SK-N-MC (cell line): ENCODE data around the gene SERGEF.

Experiments
- DNase-seq: peaks from one replicate; pipeline ENCODE4 v3.0.0-alpha.2; 2011; ENCODE audit warnings: low read depth, low spot score
- H3K27ac ChIP-seq: fragments of 200-600 bp; sonication (generic); 2 replicates; pipeline ENCODE4 v1.5.1; 2016; ENCODE audit warnings: mixed run types
- H3K36me3 ChIP-seq: fragments of 200-600 bp; sonication (generic); 2 replicates; pipeline ENCODE4 v1.6.1; 2017; ENCODE audit warnings: antibody characterized with exemption, low read length, mixed read lengths; ENCODE audit not compliant: insufficient read depth
- H3K4me3 ChIP-seq: fragments of 200-600 bp; sonication (generic); 2 replicates; pipeline ENCODE4 v1.5.1; 2016
- H3K9ac ChIP-seq: fragments of 200-600 bp; sonication (generic); 2 replicates; pipeline ENCODE4 v1.8.0; 2017; ENCODE audit warnings: mixed run types, mixed read lengths; ENCODE audit not compliant: insufficient read length
- H3K9me3 ChIP-seq: fragments of 200-600 bp; sonication (generic); 2 replicates; pipeline ENCODE4 v1.6.1; 2017; ENCODE audit warnings: low read depth, mild to moderate bottlenecking, antibody characterized with exemption, low read length, moderate library complexity, mixed read lengths
- EZH2 ChIP-seq: fragments of 200-600 bp; sonication (generic); IDR thresholded peaks from one replicate; pipeline ENCODE4 v1.6.1; 2017; ENCODE audit warnings: antibody characterized with exemption
- FOXP2 ChIP-seq: optimal IDR thresholded peaks from 2 replicates; pipeline ENCODE3; 2011; ENCODE audit warnings: mild to moderate bottlenecking, moderate library complexity; ENCODE audit not compliant: insufficient read depth; ENCODE audit errors: extremely low read length, control extremely low read depth
- POLR2AphosphoS5 ChIP-seq: IDR thresholded peaks from 2 replicates; pipeline ENCODE4 v1.6.1; 2012; ENCODE audit warnings: mild to moderate bottlenecking, low read depth, low read length, borderline replicate concordance

The SERGEF gene

DNA sequence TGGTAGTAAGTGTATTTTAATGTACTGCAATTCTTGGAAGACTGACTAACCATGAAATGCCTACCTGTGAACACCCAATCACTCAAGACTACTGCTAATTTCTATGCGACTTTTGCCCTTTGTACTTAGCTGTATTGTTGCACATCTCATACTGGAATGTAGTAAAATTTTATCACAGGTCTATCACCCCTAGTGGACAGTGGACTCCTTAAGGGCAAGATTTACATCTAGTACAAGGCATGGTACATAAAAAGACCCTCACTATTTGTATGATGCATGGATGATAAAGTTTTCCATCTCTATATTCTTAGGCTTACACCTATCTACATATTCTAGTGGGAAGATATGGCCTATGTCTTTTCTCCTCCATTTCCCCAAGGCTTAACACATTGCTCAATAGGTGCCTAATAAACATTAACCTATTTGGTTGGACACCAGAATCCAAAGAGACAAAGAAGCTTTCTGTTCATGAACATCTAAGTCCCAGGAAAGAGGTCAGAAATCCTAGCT is 26.1 kb downstream of the SERGEF start:
- no peak for TF ChIP-seq EZH2
- no peak for TF ChIP-seq POLR2AphosphoS5
- TF ChIP-seq FOXP2: no peak
- H3K27ac ChIP-seq: no peak overlapping the region

DNA sequence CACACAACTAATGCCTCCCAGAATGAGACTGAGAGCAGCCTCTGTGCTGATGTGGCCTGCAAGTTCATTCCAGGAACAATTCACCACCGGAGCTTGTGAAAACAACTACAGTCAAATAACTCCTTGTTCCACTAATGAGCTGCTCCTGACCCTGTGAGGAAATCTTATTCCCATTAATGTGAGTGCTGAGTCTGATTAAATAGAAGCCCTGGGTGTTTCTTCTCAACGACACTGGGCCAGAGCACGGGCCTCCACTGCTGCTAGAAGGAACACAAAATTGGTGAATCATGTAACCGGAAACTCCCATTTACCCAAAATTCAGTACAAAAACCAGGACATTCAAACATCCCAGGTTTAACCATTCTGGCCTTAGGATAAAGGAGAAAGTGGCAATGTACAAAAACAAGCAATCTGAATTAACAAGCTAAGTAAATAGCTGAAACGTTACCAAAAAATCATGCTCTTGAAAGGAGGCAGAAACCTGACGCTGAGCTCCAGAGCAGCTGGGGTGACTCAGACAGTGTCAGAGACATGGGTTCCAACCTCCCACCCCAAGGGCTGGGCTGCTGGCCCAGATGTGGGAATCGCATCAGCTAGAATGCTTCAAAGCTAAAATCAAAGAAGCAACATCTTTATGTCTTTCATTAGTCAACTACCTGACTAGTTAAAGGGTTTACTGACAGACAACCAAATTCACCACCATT is 26.7 kb downstream of the SERGEF start:
- Histone ChIP-seq H3K36me3 (peaks cover 3% of the 10 kb centered on the region; the same call in 1 of the 2 replicates), H3K4me3 (no peak overlapping the region), H3K9ac (no peak overlapping the region), H3K9me3 (no peaks in the 10 kb centered on the region), H3K27ac (no peak overlapping the region)
- no peak for DNase-seq
- TF ChIP-seq POLR2AphosphoS5: no peak
- no peak for TF ChIP-seq FOXP2
- TF ChIP-seq EZH2: no peak

More for the DNA sequence above, 26.1 kb downstream of the SERGEF start:
- Histone ChIP-seq H3K9ac (no peak overlapping the region), H3K36me3 (peaks cover 3% of the 10 kb centered on the region; the same call in 1 of the 2 replicates), H3K4me3 (no peak overlapping the region), H3K9me3 (no peaks in the 10 kb centered on the region)
- DNase-seq: no peak

- H3K36me3 ChIP-seq: peaks cover 3% of the 10 kb centered on the region; the same call in 1 of the 2 replicates
- DNase-seq: no peak
- H3K9ac ChIP-seq: no peak overlapping the region
- TF ChIP-seq POLR2AphosphoS5 (no peak), FOXP2 (no peak), EZH2 (no peak)
- H3K9me3 ChIP-seq: no peaks in the 10 kb centered on the region
- H3K4me3 ChIP-seq: no peak overlapping the region
- no peak overlapping the region for H3K27ac ChIP-seq
Observed at GRCh38 chr11:17985517-17985916, 27.3 kb downstream of the SERGEF start.

DNA sequence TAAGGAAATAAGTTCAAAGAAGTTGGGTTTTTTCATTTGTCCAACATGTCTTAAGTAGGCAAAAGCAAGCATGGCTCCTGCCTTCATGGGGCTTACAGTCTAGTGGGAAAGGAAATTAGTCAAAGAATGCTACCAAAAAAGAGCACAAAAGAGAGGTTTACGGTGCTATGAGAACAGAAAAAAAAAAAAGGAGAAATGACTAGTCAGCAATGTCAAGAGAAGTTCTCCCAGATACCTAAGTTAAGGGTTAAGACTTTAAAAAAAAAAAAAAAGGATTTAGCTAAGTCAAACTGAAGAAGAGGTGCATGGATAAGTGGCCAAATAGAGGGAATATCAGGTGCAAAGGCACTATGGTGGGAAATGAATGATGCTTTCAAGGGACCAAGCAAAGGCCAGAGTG is 29.3 kb downstream of the SERGEF start:
- Histone ChIP-seq H3K9ac (no peak overlapping the region), H3K36me3 (peaks cover 3% of the 10 kb centered on the region; the same call in 1 of the 2 replicates), H3K27ac (no peak overlapping the region), H3K4me3 (no peak overlapping the region), H3K9me3 (no peaks in the 10 kb centered on the region)
- no peak for DNase-seq
- no peak for TF ChIP-seq EZH2
- no peak for TF ChIP-seq POLR2AphosphoS5
- TF ChIP-seq FOXP2: no peak

DNA sequence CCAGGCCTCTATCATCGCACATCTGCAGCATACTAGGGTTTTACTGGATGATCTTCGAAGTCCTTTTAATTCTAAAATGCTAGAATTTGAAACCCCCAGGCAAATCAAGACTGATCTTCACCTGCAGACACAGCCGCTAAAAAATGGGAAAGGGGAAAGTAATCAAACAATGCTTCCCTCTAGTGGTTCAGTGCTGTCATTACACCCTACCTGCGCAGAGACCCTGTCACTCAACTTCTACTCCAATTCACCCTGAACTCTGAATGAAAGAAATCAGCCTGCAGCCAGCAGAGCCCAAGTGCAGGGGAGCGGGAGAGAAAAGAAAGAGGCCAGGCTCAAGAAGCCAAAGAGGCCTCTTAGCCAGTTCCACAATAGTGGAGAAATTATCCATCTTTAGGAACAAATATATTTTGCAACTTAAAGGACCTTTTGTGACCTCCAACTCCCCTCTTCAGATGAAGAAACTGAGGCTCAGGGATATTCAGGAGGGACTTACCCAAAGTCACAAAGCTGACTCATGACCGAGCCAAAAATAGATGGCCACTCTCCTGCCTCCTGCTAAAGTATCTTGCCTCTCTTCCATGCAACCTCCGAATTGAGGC is 33.0 kb downstream of the SERGEF start:
- no peak for DNase-seq
- no peaks in the 10 kb centered on the region for H3K36me3 ChIP-seq
- H3K4me3 ChIP-seq: no peak overlapping the region
- no peak for TF ChIP-seq EZH2
- no peak overlapping the region for H3K27ac ChIP-seq
- no peak overlapping the region for H3K9ac ChIP-seq
- no peaks in the 10 kb centered on the region for H3K9me3 ChIP-seq

DNA sequence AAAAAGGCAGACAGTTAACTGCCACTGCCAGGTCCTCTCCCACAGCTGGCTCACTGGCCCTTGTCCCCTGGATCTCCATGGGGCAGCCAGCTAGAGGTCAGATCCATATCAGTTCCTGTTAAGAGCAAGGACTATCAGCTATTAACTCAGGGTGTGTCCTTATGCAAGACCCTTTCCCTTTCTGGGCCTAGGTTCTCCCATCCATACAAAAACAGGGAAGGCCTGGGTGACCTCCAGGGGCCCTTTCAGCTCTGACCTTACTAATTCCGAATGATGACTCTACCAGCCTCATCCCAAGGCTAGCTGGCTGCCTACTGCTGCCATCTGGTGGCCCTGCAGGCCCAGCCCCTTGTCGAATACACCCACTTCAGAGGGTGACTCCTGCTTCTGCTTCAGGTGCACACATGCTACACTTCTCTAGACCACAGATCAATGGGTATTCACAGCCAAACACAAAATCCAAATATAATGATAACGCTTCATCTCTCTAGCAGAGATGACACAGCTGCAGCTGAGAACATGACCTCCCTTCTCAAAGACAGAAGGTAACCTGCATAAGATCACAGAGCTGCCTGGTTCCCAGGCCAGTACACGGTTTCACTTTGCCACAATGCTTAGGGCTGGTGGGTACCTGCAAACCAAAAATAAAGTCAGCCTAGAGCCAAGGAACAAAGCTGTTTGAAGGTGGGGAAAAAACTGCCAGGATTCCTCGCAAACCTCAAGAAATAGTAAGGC is 34.1 kb downstream of the SERGEF start:
- Histone ChIP-seq H3K9ac (no peak overlapping the region), H3K36me3 (no peaks in the 10 kb centered on the region), H3K27ac (no peak overlapping the region), H3K4me3 (no peak overlapping the region), H3K9me3 (no peaks in the 10 kb centered on the region)
- DNase-seq: no peak
- no peak for TF ChIP-seq FOXP2
- TF ChIP-seq POLR2AphosphoS5: no peak
- TF ChIP-seq EZH2: no peak

GRCh38 chr11:17976651-17977050 is 36.2 kb downstream of the SERGEF start:
- Histone ChIP-seq H3K4me3 (no peak overlapping the region), H3K9ac (no peak overlapping the region), H3K27ac (no peak overlapping the region), H3K9me3 (no peaks in the 10 kb centered on the region), H3K36me3 (no peaks in the 10 kb centered on the region)
- DNase-seq: no peak
- no peak for TF ChIP-seq FOXP2
- TF ChIP-seq POLR2AphosphoS5: no peak
- TF ChIP-seq EZH2: no peak

- Histone ChIP-seq H3K36me3 (no peaks in the 10 kb centered on the region; the same call in 1 of the 2 replicates), H3K27ac (no peak overlapping the region), H3K9ac (no peak overlapping the region), H3K9me3 (no peaks in the 10 kb centered on the region), H3K4me3 (no peak overlapping the region)
- DNase-seq: no peak
- TF ChIP-seq FOXP2 (no peak), POLR2AphosphoS5 (no peak), EZH2 (no peak)
Observed at GRCh38 chr11:17974246-17974645, 38.6 kb downstream of the SERGEF start.
